Muscle of leg (tissue), 11 donors: ENCODE results near the gene PHLDB3. TPM values are rescaled to one million over a fixed set of nuclear protein-coding genes. Genes with fewer than 3 reads are reported as not detected.

Experiments used
- DNase-seq: peaks from one replicate; pipeline ENCODE4 v3.0.0; 2013
- H3K27ac ChIP-seq: one replicate; pipeline ENCODE4 v1.5.1; 2013; ENCODE audit warnings: mild to moderate bottlenecking, low read length, control low read depth
- H3K27me3 ChIP-seq: one replicate; pipeline ENCODE4 v1.6.1; 2013; ENCODE audit warnings: low read length; ENCODE audit not compliant: control insufficient read depth, insufficient read depth
- H3K36me3 ChIP-seq: one replicate; pipeline ENCODE4 v1.6.1; 2013; ENCODE audit warnings: low read length; ENCODE audit not compliant: control insufficient read depth, insufficient read depth
- H3K4me1 ChIP-seq: one replicate; pipeline ENCODE4 v1.6.1; 2013; ENCODE audit warnings: low read length; ENCODE audit not compliant: control insufficient read depth, insufficient read depth
- H3K4me3 ChIP-seq: one replicate; pipeline ENCODE4 v1.5.1; 2013; ENCODE audit warnings: low read length, control low read depth
- H3K9me3 ChIP-seq: replicated peaks from 2 replicates; pipeline ENCODE4 v1.6.1; 2013; ENCODE audit warnings: low read depth, low read length; ENCODE audit not compliant: control insufficient read depth
- WGBS: methylation state at CpG from one replicate; pipeline ENCODE4 v1.1.5; 2013; ENCODE audit warnings: missing lambda C conversion rate; ENCODE audit not compliant: insufficient coverage; 5-methylcytosine and 5-hydroxymethylcytosine counted together
- polyA plus RNA-seq, 8 donors: library from polyadenylated mRNA; unstranded; fragments of 120-200 nt; gene quantifications; one replicate each; pipeline versions ENCODE4 v1.2.1 to v1.2.3, GENCODE V29; 2013; ENCODE audit warnings: inconsistent platforms in 1 of 8, low replicate concordance in 1 of 8; ENCODE audit not compliant: insufficient read length in 8 of 8, insufficient read depth in 1 of 8
- total RNA-seq: library from RNA; stranded (reverse); fragments of 120-200 nt; gene quantifications from one replicate; pipeline ENCODE4 v1.2.4, GENCODE V29; 2013

PHLDB3 gene
- total and polyA plus RNA-seq, 9 donors = 2.8 to 8.0 (median 4.6) TPM

GRCh38 chr19:43499042-43499441 lies 5.5 kb downstream of the PHLDB3 start:
- DNase-seq = no peak
- peaks cover 29% of the 10 kb centered on the region for H3K4me1 ChIP-seq
- 68% methylated on average over 3 of the region's 3 CpGs for WGBS
- peak overlapping the region; percentile 63 for H3K27ac ChIP-seq
- no peak overlapping the region for H3K4me3 ChIP-seq
- peaks cover 13% of the 10 kb centered on the region for H3K27me3 ChIP-seq
- H3K9me3 ChIP-seq = no peaks in the 10 kb centered on the region
- peaks cover 27% of the 10 kb centered on the region for H3K36me3 ChIP-seq

- H3K4me1 ChIP-seq = peaks cover 24% of the 10 kb centered on the region
- no peak overlapping the region for H3K27ac ChIP-seq
- H3K9me3 ChIP-seq = no peaks in the 10 kb centered on the region
- peak; percentile 93 for DNase-seq
- no peak overlapping the region for H3K4me3 ChIP-seq
- H3K36me3 ChIP-seq = peaks cover 27% of the 10 kb centered on the region
- 53% methylated on average over 4 of the region's 5 CpGs for WGBS
- H3K27me3 ChIP-seq = peaks cover 13% of the 10 kb centered on the region
Measured at GRCh38 chr19:43498233-43498842, 6.2 kb downstream of the PHLDB3 start.

- Histone ChIP-seq H3K4me3 (no peak overlapping the region), H3K4me1 (peaks cover 15% of the 10 kb centered on the region), H3K36me3 (peaks cover 27% of the 10 kb centered on the region), H3K9me3 (no peaks in the 10 kb centered on the region), H3K27ac (no peak overlapping the region), H3K27me3 (peaks cover 4% of the 10 kb centered on the region)
- 76% methylated on average over 4 of the region's 7 CpGs for whole genome bisulfite sequencing
- DNase-seq = no peak
Measured at GRCh38 chr19:43496960-43497359, 7.6 kb downstream of the PHLDB3 start.

GRCh38 chr19:43495082-43495481 lies 9.5 kb downstream of the PHLDB3 start:
- no peaks in the 10 kb centered on the region for H3K27me3 ChIP-seq
- no peak overlapping the region for H3K27ac ChIP-seq
- peaks cover 12% of the 10 kb centered on the region for H3K4me1 ChIP-seq
- H3K4me3 ChIP-seq = no peak overlapping the region
- peaks cover 27% of the 10 kb centered on the region for H3K36me3 ChIP-seq
- 70% methylated on average over 5 of the region's 8 CpGs for WGBS
- no peaks in the 10 kb centered on the region for H3K9me3 ChIP-seq
- DNase-seq = no peak

GRCh38 chr19:43490759-43491158 lies 13.8 kb downstream of the PHLDB3 start:
- Histone ChIP-seq H3K27me3 (no peaks in the 10 kb centered on the region), H3K4me3 (no peak overlapping the region), H3K27ac (no peak overlapping the region), H3K9me3 (no peaks in the 10 kb centered on the region), H3K4me1 (no peaks in the 10 kb centered on the region), H3K36me3 (peaks cover 16% of the 10 kb centered on the region)
- 93% methylated on average over 4 of the region's 5 CpGs for WGBS
- no peak for DNase-seq

GRCh38 chr19:43489979-43490599 lies 14.5 kb downstream of the PHLDB3 start:
- DNase-seq = no peak
- peaks cover 9% of the 10 kb centered on the region for H3K36me3 ChIP-seq
- no peaks in the 10 kb centered on the region for H3K9me3 ChIP-seq
- H3K4me1 ChIP-seq = no peaks in the 10 kb centered on the region
- H3K4me3 ChIP-seq = no peak overlapping the region
- WGBS = 90% methylated on average over 2 of the region's 7 CpGs
- H3K27me3 ChIP-seq = no peaks in the 10 kb centered on the region
- no peak overlapping the region for H3K27ac ChIP-seq

GRCh38 chr19:43489310-43489709 lies 15.2 kb downstream of the PHLDB3 start:
- H3K27me3 ChIP-seq = no peaks in the 10 kb centered on the region
- H3K4me3 ChIP-seq = no peak overlapping the region
- no peaks in the 10 kb centered on the region for H3K4me1 ChIP-seq
- peak; percentile 39 for DNase-seq
- no peaks in the 10 kb centered on the region for H3K9me3 ChIP-seq
- H3K27ac ChIP-seq = no peak overlapping the region
- WGBS = no CpG with 5 or more reads among the region's 5 CpGs
- peaks cover 2% of the 10 kb centered on the region for H3K36me3 ChIP-seq

GRCh38 chr19:43488179-43488578 lies 16.4 kb downstream of the PHLDB3 start:
- H3K4me1 ChIP-seq = no peaks in the 10 kb centered on the region
- no peak overlapping the region for H3K4me3 ChIP-seq
- no peak overlapping the region for H3K27ac ChIP-seq
- no peaks in the 10 kb centered on the region for H3K36me3 ChIP-seq
- no peaks in the 10 kb centered on the region for H3K27me3 ChIP-seq
- no peak for DNase-seq
- H3K9me3 ChIP-seq = no peaks in the 10 kb centered on the region
- WGBS = 97% methylated on average over 3 of the region's 8 CpGs

- no peak for DNase-seq
- H3K27me3 ChIP-seq = no peaks in the 10 kb centered on the region
- H3K9me3 ChIP-seq = no peaks in the 10 kb centered on the region
- no peaks in the 10 kb centered on the region for H3K4me1 ChIP-seq
- 85% methylated on average over 5 of the region's 7 CpGs for WGBS
- no peak overlapping the region for H3K27ac ChIP-seq
- no peak overlapping the region for H3K4me3 ChIP-seq
- no peaks in the 10 kb centered on the region for H3K36me3 ChIP-seq
Measured at GRCh38 chr19:43486412-43486811, 18.1 kb downstream of the PHLDB3 start.

GRCh38 chr19:43485951-43486350 lies 18.6 kb downstream of the PHLDB3 start:
- WGBS = 74% methylated on average over 6 of the region's 6 CpGs
- no peaks in the 10 kb centered on the region for H3K4me1 ChIP-seq
- H3K9me3 ChIP-seq = no peaks in the 10 kb centered on the region
- no peak overlapping the region for H3K27ac ChIP-seq
- no peaks in the 10 kb centered on the region for H3K27me3 ChIP-seq
- DNase-seq = no peak
- no peak overlapping the region for H3K4me3 ChIP-seq
- H3K36me3 ChIP-seq = no peaks in the 10 kb centered on the region
